HG03571 (cell line): ENCODE results near the gene CYGB.
"Not testable (repeated sequence)": the region's sequence is repeated elsewhere in the genome, so short reads cannot be mapped to it uniquely, and the experiment has no call there.

Experiments used
- ATAC-seq: cut with Tn5 transposase; IDR thresholded peaks from one replicate; pipeline ENCODE4 v1.9.1; 2021; ENCODE audit not compliant: unreplicated experiment

CYGB gene

DNA sequence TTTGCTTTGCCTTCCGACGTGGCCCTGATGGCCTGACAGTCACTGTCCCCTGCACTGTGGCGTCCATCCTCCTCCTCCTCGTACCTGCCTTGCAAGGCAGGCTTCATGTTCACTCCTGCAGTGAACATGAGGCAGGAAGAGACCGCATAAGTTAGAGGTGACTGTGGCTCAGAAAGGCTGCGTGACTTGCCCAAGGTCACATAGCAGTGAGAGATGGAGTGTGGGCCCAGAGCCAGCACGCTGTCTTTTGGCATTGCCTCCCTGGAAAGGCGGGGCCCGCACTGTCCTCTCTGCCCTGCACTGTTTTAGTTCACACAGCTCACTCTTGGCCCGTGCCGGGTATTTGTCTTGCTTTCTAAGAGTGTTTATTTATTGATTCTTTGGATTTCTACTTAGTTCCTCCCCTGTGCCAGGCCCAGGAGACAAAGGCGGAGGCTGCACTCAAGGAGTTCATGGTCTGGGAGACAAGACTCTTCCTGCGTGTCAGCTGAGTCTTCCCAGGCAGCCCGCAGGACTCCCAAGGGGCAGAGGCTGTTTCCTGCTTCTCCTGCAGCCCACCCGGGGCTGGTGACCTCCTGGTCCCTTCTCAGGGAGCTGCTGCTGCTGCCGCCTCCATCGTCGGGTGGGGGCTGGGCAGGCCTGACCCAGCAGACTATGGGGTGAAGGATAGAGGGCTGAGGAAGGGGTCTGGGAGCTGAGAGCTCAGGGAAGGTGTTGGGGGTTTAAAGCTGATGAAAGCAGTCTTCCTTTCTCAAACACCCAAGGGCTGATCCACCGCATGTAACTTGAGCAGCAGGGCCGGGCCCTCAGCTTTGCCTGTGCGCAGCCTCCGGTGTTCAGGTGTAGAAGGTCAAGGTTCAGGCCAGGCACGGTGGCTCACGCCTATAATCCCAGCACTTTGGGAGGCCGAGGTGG, 12.7 kb downstream of the CYGB start:
- no peak for ATAC-seq

DNA sequence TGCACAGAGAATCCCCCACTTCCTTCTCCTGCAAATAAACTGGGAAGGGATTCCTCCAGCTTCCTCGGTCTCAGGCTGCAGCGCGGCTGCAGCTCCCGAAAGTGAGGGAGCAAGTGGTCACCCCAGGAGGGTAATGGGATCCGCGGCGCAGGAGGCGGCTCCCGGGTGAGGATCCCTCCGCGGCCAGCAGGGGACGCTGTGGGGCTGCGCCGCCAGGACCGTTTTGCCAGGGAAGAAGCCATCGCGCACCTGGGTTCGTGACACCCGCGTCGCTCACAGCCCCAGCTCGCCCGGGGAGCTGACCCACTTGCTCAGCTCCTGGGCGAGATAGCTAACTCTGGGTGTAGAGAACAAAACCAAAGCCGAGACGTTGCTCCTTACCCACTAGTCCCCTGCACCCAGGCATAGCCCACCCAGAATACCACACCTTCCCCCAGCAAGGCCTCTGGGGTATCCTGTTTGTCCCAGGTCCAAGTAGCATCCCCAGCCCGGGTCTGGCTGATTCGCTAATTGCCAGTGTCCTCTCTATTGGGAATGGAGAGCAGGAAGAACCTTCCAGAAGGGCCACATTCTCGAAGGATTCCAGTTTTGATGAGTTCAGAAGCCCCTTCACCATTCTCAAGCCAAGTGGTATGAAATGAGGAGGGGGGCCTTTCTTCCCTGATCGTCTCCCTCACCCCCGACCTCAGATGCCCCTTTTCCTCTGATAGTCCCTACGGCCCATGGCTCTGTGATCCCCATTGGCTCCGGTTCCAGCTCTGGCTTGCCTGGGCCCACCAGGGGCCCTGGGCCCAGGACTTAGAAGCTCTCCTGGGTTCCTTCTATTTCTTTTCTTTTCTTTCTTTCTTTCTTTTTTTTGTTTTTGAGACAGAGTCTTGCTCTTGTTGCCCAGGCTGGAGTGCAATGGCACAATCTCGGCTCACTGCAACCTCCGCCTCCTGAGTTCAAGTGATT, 14.1 kb downstream of the CYGB start:
- ATAC-seq, result no peak

GRCh38 chr17:76521683-76522082, 15.8 kb downstream of the CYGB start:
- ATAC-seq, result not testable (repeated sequence)

- ATAC-seq, result no peak
Measured at GRCh38 chr17:76521262-76521661, 16.2 kb downstream of the CYGB start.

GRCh38 chr17:76519048-76519966, 18.2 kb downstream of the CYGB start:
- no peak for ATAC-seq

GRCh38 chr17:76517638-76518038, 19.9 kb downstream of the CYGB start:
- ATAC-seq, result no peak

- ATAC-seq, result peak; percentile 57
Measured at GRCh38 chr17:76515274-76515949, 22.1 kb downstream of the CYGB start.

DNA sequence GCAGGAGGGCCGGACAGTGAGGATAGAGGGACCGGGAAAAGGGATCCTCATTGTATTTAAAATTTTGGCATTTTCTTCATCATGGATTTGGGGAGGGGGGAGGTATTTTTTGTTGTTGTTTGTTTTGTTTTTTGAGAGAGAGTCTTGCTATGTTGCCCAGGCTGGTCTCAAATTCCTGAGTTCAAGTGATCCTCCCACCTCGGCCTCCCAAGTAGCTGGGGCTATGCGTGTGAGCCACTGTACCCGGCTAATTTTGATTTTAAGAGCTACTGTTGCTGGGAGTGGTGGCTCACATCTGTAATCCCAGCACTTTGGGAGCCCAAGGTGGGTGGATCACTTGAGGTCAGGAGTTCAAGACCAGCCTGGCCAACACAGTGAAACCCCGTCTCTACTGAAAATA, 23.2 kb downstream of the CYGB start:
- ATAC-seq, result not testable (repeated sequence)

- no peak for ATAC-seq
Measured at GRCh38 chr17:76513306-76513692, 24.2 kb downstream of the CYGB start.

- ATAC-seq, result no peak
Measured at GRCh38 chr17:76512366-76513305, 24.9 kb downstream of the CYGB start.

DNA sequence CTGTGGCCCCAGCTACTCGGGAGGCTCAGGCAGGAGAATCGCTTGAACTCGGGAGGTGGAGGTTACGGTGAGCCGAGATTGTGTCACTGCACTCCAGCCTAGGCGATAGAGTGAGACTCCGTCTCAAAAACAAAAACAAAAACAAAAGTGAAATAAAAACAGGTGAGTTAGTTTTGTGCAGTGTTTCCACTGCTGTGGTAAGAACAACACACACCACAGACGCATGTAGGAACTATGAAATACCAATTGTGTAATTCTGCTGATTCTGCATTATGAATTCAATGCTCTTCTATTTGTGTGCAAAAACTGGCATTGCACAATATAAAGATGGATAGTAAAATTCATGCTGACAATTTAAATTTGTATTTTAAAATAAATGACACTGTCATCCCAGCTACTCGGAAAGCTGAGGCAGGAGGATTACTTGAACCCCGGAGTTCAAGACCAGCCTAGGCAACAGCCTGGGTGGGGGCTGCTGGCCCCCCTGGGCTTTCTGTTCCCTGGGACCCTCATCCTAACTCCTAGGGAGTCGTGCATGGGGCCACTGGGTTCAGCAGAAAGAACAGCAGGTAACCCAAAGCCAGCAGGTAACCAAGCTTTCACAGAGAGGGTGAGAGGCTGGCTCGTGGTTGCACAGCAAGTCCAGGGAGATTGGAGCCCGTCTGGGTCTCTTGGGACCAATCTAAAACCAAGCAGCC, 25.7 kb downstream of the CYGB start:
- ATAC-seq, result no peak

GRCh38 chr17:76510831-76511244, 26.7 kb downstream of the CYGB start:
- ATAC-seq, result no peak

DNA sequence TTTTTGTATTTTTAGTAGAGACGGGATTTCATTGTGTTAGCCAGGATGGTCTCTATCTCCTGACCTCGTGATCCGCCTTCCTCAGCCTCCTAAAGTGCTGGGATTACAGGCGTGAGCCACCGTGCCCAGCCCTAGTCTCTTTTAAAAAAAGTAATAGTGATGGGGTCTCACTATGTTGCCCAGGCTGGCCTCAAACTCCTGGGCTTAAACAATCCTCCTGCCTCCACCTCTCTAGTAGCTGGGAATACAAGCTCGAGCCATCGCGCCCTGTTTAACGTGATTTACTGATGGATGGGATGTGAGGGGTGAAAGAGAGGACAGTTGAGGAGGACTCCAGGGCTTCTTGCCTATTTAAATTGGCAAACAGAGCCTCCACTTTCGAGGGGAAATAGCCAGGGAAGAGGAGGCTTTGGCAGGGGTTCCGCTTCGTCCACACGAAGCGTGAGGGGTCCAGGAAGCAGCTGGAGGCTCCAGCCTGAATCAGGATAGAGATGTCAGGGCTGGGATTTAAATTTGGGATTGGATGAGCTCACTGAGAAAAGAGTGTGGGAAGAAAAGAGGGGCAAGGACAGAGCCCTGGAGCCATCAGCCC, 28.9 kb downstream of the CYGB start:
- ATAC-seq, result not testable (repeated sequence)

DNA sequence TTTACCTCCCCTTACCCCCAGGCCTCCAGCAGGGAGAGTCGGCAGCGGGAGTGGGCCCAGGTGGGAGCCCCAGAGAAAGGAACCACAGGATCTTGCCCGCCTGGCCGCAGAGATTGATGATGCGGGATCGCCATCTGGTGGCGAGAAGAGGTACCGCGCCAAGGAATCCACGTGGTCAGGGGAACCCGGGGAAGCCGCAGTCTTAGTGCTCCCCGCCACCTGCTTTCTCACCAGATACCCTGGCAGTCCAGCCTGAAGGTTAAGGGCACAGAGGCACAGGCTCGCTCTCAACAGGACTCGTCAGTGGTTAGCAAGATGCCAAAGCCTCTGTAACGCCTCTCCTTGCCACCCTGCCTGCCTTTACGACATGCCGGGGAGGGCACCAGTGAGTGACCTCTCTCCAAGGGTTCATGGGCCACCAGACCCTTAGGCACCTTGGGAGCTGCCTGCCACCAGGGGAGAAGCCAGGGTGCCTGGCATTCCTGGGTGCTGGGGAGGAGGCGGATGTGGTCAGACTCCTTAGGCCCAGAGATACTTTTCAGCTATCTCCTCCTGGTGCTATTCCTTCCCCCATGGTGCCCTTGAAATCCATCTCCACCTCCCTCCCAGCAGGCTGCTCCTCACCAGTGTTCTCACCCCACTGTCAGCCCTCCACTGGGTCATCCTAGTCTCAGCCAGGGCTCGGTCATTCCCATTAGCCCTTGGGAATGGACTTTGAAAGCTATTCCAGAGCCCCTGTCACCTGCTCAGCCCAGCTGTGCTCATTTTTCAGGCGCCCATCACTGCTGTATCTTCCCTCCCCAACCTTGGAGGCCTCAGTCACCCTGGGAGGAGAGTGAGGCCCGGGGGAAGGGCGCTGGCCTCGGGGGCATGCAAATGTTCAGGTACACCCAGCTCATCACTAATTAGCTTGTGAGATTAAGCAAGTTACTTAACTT, 30.8 kb downstream of the CYGB start:
- ATAC-seq, result no peak

DNA sequence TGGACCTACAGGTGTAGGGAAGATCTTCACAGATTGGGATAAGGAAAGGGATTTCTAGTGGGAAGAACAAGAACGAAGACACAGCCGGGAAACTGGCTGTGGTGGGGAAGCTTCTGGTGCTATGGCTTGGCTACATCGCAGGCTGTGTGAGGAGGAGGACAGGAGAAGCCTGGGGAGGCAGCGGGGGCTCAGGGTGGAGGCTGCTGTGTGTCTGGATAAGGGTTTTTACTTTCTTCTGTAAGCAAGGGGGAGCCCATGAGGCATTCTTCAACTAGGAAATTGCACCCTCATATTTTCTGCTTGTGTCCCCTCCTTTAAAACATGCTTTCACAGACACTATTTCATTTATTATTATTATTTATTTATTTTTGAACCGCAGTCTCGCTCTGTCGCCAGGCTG, 33.4 kb downstream of the CYGB start:
- no peak for ATAC-seq

- no peak for ATAC-seq
Measured at GRCh38 chr17:76502341-76503211, 34.9 kb downstream of the CYGB start.
